ENCODE data around the gene HOXA11.

HOXA11 gene

DNA sequence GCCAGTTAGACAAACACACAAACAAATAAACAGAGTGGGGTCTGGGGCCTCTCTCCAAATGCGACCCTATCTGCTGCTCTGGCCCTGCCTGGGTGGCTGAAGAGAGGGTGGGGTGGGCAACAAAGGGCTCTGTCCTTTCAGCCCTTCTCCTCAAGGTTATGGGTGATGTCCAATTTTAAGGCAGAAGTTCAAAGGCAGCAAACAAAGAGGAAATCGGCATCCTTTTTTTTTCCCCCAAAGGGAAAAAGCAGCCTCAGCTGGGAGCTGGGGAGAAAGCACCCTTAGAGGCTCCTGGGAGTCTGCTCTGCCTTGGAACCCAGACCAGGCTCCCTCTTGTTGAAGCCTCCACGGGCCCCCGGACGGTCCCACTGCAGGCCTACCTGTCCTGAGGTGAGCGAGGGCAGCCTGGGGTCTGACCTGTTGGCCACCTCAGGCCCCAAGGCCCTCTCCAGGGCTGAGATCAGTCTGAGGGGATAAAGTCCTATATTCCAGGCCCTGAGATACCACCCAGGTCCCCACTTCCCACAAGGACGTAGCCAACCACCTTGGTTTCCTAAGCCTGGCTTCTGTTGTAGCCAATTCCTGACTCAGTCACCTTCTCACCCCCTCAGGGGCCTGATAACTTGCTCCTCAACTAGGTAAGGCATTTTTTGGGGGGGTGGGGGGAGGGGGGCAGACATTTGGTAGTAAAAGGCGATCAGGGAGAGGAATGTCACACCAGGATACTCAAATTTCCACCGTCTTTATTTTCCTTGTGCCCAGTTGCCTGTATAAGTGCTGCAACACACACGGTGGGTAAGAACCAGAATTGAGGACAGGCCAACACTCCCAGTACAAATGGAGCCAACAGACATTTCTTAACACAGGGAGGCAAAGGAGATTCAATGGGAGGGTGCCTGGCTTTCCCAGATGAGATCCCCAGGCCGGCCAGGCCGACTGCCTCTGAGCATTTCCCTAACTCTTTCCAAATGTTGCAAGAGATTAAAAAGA, 4.3 kb downstream of the HOXA11 start:
- DNase-seq (ENCODE audit: low read depth) = no peak

DNA sequence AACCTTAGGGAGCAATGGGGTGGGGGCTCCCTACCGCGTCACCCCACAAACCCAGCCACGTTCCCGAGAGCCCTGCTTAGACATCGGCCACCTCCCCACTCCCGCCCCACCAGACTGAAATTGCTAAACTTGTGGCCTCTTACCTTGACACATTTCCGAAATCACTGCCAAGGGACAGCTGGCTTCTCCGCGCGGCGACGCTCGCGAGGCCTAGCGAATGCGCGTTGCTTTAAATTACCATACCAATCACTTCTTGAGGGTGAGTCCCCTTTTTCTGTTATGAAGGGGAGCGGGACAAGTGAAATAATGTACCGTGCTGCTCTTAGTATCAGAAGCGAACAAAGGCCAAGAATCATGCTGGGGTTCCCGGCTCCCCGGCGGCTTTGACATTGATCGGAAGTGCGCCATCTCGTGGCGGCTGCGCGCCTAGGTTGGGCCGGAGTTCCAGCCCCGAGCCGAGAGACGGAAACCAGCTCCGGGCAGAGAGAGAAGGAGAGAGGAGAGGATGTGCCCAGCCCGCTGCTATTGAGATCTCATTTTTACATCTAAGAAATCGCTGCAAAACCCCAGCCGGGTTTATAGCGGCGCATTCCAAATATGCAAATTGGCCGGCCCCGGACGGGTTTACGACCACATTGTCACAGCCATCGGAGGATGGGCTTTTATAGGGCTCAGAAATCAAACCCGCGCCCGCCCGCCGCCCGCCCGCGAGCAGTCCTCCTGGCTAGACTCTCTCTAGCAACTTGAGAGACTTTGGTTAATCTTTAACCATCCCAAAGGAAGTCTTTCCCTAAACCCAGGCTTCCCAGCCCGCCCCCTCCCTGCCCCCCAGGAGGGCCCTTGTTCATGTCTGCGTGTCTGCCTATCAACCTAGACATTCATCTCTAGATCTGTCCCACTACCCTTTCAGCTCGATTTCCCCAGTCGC, 5.3 kb downstream of the HOXA11 start:
- no peak for DNase-seq (ENCODE audit: low read depth)

DNA sequence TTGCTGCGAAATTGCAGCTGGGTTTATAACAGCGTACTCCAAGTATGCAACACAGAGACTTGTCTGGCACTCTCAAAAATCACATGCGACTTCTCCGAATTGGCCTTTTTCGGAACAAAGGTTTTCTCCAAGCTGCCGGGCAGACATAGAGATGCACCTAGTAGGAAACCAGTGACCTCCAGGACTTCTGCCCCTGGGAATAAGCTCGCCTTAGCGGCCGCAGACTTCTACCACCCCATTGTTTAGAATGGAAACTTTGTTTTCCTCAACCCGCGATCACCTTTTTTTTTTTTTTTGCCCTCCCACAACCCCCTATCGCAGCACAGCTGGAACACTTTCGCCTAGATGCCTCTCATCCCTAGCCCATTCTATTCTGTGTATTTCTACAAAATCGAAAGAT, 6.0 kb downstream of the HOXA11 start:
- DNase-seq (ENCODE audit: low read depth) = no peak

DNA sequence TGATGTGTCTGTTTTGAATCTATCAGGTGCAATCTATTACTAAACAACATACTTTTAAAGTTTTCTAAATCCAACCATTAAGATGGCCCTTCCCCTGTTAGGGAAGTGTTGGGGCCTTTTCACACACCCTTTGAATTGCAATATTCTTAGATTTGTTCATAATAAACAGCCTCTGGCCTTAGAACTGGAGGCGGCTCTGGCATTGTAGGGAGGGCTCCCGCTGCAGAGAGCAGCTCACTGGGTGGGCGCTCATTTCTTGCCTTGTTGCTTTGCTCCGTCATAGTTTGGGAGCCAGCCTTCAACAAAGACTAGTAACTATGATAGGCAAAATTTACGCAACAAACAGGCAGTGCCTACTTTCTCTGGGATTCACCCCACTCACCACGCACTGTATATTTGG, 6.7 kb downstream of the HOXA11 start:
- no peak for DNase-seq (ENCODE audit: low read depth)

DNA sequence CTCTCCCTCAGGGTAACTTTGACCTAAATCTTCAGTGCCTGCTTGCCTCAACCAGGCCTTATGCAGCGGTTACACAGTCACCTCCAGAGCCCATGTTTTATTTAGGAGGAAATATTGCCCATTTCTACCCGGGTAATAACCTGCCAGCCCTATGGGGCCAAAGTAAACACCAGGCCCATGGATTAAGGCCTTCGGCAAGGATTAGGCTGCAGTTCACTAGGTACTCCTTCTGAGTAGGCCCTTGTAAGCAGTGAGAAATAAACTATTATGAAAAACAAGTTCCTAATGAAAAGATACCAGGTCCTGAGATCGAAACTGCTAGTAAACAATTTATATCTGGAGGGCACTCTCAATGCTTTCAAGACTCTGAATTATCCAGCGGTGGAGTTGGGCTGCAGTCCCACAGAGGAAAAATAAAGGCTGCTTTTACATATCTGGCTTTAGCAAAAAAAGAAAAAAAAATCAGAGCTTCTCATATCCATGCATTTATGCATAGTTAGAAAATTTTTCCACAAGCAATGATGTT, 7.2 kb downstream of the HOXA11 start:
- no peak for DNase-seq (ENCODE audit: low read depth)

DNA sequence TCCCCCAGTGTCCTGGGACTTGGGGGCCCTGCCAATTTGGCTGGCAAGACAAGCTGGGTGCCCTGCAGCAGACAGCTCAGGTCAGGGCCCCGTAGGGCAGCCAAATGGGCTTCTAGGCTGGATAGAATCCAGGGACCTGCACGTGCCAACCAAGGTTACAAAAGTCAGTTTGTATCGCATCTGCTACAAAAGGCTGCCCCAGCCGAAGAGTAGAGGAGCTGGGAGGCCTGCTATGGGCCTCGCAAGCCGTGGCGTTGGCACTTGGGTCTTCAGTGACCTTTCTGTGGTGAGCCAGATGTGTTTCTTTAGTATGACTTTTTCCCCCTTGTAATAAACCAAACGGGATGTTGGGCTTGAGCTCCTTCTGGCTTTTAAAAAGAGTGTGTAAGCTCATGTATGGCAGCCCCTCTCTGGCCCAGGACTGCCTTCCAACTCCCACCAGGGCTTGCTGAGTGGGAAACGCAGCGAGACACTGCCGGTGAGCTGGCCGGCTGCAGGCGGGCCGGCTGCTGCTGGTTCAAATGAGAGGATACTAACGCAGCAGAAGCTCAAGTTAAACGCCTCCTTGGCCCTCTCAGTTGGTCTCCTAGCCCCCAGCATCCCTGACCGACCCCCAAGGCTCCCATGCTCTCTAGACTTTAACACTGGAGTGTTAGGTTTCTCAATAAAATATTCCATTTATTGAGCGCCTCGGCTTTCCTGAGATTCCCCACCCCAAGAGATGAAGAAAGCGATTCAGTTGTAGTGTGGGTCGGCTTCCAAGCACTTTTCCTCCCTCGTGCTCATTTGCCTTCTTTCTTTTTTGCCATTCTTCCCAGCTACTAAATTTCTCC, 7.9 kb downstream of the HOXA11 start:
- no peak for DNase-seq (ENCODE audit: low read depth)

DNA sequence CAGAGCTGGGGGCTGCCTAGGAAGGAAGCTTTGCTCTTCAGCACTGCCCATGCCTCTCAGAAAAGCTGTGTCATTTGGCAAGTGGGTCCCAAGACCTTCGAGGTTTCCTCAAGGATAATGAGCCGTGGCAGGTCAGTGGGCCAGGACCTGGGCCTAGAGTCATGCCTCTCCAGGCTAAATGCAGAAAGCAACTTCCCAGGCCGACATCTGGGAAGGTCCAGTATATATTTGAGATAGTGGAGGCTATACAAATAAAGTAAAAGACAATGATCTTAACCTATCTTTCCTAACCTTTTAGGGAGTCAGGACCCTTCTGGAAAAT, 8.5 kb downstream of the HOXA11 start:
- no peak for DNase-seq (ENCODE audit: low read depth)

DNA sequence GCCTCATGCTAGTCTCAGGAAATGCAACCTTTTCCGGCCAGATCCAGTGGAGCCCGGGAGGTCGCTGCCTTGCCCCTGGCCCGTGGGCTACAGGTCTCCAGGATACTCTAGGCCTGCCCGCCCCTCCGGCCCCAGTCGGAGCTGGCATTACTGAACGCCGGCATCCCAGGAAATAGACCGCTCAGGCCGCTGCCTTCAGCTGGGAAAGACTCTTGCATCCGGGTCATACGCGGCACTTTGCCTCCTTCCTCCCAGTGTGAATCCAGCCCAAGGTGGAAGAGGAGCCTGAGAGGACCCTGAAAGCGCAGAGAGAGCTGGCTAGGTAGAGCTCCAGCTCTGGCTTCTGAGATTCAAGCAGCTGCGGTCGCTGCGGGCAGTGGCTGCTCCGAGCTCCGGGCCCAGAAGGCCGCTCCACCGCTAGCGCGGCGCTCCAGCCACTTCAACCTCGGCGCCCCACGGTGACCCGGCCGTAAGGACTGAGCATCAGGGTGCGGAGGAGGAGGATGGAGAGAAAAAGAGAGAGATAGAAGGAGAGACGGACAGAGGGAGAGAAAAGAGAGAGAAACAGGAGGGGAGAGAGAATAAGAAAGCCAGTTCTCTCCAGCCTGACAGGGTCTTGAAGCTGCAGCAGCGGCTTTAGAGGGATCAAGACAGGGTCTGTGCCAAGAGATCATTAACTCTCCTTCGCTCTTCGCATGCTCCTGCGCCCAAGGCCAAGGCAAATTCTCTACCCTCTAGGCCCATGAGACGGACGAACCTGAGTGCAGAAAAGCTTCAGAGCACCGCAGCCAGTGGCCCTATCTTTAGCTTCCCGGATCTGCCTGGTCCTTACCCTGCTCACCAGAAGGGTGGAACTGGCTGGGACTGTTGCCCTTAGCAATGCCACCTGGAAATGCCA, 9.2 kb downstream of the HOXA11 start:
- DNase-seq (ENCODE audit: low read depth) = no peak

DNA sequence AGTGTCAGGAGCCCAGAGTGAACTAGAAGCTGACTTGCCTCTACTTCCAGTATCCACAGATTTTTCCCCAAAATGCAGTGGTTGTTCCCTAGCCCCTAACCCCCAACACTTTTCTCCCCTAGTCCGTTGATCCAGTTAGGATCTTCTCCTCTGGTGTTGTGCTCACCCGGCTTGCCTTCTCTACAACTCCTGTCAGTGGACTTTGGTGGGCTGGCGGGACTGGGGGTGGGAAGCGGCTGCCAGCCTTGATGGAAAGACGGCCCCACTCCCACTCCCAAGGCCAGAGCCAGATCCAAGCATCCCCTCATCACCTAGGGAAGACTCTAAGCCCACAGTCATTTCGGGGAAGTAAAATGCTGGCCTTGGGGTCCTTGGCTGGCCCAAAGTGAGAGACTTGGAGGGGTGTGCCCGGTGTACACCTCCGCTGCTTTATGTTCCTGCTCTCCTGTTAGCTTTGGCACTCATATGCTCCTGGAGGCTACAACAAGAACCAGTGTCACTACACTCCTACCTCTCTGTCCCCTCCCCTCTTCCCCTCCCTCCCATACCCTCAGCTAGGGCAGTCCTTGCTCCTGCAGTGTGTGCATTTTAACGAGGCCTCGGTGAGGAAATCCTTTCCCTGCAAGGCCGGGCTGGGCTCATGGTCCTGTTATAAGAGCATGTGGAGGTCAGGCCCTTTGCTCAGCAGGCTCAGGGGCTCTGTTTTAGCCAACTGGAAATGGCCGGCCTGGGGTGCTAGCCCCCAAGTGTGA, 10.0 kb downstream of the HOXA11 start:
- DNase-seq (ENCODE audit: low read depth) = no peak

DNA sequence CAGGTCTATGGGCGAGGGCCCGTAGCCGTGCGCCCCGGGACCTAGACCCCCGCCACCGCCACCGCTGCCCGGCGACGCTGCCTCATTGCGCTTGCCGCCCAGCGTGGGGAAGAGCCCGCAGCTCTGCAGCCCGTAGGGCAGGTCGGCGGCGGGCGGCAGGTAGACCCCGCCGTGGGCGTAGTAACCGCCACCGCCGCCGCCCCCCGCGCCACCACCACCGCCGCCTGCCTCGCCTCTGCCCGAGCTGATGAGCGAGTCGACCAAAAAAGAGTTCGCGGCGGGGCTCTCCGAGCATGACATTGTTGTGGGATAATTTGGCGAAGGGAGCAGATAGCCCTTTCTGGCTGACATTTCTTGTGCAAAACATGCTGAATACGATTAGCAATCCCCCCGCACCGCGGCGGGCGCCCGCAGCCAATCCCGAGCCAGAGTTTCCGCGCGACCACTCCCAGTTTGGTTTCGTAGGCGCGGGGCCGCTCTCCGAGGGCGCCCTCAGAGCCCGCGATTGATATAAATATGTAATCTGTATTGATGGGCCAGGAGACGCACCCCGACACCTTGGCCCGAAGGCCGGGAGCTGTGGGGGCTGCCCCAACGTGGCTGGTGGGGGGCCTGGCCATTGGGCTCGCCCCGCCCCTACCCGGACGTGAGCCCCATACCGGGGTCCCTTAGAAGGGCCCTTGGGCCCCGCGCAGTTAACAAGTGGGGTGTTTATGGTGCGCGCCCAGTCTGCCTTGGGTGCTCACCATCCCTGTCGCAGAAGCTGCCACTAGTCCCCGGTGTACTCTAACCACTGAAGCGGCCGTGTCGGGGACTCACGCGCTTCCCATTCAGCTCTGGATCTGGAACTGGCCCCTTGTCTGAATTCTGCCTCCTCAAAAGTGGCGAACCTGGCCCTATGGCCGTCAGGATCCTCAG, 10.8 kb downstream of the HOXA11 start, which contains the start of gene HOXA10:
HOXA10 (minus strand) TSS at position 365 of the 918 bp plus-strand sequence; CDS start at position 351, 14 bp downstream.
- DNase-seq (ENCODE audit: low read depth) = no peak

DNA sequence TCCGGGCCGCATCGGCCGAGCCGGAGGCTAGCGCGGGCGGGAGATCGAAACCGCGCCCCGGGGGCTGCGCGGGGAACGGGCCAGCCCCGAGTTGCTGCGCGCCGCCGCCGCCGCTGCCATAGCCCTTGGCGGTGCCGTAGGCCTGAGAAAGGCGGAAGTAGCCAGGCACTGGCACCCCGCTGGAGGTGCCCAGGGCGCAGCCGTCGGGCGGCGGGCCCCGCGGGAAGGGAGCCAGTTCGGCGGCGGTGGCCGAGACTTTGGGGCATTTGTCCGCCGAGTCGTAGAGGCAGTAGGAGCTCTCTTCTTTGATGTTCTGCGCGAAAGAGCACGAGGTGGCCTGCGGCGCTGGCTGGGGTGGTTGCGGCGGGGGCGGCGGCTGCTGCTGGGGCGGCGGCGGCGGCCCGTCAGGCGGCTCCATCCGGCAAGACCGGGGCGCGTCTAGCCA, 11.5 kb downstream of the HOXA11 start:
- no peak for DNase-seq (ENCODE audit: low read depth)

DNA sequence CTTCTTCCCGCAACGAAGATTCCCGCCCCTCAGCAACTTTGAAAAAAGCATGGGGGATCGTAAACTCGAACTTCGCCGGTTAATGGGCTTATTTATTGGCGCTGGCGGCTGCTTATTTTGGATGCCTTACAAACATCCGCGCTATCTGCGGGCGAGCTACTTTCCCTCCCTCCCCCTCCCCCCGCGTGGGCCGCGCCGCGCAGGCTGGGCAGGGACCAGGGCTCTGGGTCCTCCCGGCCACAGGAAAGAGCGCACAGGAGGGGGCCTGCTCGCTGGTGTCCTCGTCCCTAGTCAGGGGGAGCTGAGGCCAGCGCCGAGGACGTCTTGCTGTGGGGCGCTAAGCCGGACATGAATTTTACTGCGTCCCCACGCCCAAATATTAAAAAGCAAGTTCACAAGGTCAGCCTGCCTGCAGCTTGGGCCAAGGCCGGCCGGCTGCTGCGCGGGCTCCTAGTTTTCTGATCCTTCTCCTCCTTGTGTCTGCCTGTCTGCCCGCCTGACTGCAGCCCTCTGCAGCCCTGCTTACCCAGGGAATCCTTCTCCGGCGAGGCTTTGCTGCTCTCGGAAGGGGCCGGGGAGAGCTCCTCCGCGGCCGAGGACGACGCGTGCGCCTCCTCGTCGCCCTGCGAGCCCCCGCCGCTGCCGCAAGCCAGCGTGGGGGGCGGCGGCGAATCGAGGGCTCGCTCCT, 12.1 kb downstream of the HOXA11 start:
- no peak for DNase-seq (ENCODE audit: low read depth)

DNA sequence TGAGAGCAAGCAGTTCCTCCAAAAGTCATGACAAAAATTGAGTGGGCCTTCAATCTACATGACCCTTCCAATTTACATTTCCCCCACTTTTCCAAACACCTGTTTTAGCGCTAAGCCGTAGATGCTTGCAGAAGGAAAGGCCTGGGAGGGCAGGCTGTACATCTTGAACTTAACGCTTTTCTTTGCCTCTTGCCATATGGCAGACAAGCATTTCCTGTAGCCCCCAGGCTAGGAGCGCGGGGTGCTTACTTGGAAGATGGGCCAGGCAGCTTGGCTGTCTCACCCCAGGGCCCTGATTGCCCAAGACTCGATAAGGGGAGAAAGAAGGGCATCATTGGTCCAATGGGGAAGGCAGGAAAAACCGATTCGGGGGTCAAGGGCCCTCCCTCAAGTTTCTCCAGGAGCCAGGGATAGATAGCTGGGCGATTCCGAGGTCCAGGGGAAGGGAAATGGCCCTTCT, 12.7 kb downstream of the HOXA11 start:
- no peak for DNase-seq (ENCODE audit: low read depth)

DNA sequence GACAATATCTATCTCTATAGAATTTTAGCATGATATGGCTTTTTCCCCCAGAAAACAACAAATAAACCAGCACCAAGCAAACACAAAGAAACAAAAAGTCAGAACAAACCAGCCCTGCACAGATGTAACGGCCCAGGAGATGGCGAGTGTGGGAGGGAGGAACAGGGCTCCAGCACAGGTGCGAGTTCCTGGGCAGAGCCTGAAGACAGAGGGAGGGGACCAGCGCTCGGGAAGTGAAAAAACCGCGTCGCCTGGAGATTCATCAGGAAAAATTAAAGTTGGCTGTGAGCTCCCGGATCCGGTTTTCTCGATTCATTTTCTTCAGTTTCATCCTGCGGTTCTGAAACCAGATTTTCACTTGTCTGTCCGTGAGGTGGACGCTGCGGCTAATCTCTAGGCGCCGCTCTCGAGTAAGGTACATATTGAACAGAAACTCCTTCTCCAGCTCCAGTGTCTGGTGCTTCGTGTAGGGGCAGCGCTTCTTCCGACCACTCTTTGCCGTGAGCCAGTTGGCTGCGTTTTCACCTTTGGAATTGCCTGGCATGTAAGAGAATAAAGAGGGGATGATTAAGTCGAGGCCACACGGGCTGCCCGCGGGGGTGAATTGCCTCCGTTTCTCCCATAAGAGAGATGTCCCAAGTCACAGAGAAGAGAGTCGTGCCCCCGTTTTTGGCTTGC, 13.3 kb downstream of the HOXA11 start:
- no peak for DNase-seq (ENCODE audit: low read depth)

DNA sequence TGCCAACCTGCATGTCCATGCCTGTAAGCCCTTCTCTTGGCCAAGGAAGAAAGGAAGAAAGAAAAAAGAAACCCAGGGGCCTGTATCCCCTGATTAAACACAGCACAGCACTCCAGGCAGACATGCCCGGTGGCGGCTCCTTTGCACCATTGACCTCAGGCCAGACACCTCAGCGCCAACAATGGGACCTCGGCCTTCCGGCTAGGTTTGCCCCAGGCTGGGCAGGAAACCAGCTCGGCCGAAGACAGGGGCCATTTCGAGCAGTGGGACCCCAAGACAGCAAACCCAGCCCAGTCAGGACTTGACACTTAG, 13.8 kb downstream of the HOXA11 start:
- no peak for DNase-seq (ENCODE audit: low read depth)

DNA sequence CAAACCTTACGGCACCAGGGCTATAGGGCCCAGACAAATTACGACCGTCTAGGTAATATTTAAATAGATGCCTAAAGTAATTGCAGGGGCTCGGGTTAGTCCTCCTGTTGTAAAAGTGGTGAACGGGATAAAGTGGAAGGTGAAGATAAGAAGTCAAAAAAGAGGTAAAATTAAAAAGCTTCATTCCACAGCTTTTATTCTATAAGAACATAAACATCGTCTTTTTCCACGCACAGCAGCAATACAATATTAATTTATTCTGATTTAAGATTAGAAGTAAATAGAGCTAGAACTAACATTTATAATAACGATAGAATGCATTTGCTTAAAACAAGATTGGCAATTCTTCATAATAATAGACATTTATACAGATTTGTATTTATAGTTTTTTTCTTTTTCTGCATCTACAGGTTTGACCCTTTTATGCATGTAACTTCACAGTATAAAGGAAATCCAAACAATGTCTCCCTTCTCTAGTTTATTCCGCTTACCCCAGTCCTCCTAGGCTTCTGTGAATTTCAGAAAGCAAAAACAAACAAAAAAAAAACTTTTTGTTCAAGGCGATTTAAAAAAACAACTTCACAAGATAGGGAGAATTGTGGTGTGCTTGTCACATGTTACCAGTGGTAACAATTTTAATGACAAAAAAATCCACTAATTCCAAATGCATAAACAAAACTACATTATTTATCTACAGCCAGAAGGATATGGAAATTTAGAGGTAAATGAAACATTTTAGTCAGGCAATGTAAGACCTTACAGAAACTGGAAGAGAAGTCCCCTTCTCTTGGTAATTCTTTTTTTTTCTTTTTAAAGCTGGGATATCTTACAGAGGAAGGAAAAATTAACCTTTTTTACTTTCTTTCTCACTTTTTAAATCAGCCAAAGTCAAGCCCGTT, 14.4 kb downstream of the HOXA11 start:
- no peak for DNase-seq (ENCODE audit: low read depth)

Measured in CMK (cell line).